Islet precursor cell (in vitro differentiated cells): ENCODE measurements around the gene TMEM123.
"Not testable (repeated sequence)": the region's sequence is repeated elsewhere in the genome, so short reads cannot be mapped to it uniquely, and the experiment has no call there.

Source experiments
- DNase-seq: peaks from one replicate; pipeline ENCODE4 v3.0.0-alpha.2; 2018

TMEM123 gene

GRCh38 chr11:102390667-102391465 is 61.7 kb downstream of the TMEM123 start:
- peak; percentile 85 for DNase-seq

GRCh38 chr11:102389253-102389652 is 63.3 kb downstream of the TMEM123 start:
- no peak for DNase-seq

- no peak for DNase-seq
These were observed 65.4 kb downstream of the TMEM123 start for GRCh38 chr11:102387043-102387781.

- no peak for DNase-seq
These were observed 66.3 kb downstream of the TMEM123 start for GRCh38 chr11:102386136-102386734.

GRCh38 chr11:102385085-102386007 is 67.2 kb downstream of the TMEM123 start:
- no peak for DNase-seq

- no peak for DNase-seq
These were observed 68.0 kb downstream of the TMEM123 start for GRCh38 chr11:102384419-102385079.

GRCh38 chr11:102383839-102384238 is 68.7 kb downstream of the TMEM123 start:
- no peak for DNase-seq

GRCh38 chr11:102382384-102382783 is 70.2 kb downstream of the TMEM123 start:
- DNase-seq, result no peak

- no peak for DNase-seq
These were observed 73.7 kb downstream of the TMEM123 start for GRCh38 chr11:102378818-102379217.

GRCh38 chr11:102377891-102378290 is 74.7 kb downstream of the TMEM123 start:
- DNase-seq, result no peak

- no peak for DNase-seq
These were observed 76.7 kb downstream of the TMEM123 start for GRCh38 chr11:102375720-102376399.

GRCh38 chr11:102374633-102375424 is 77.7 kb downstream of the TMEM123 start:
- DNase-seq, result not testable (repeated sequence)

- no peak for DNase-seq
These were observed 84.1 kb downstream of the TMEM123 start for GRCh38 chr11:102368472-102368871.

- no peak for DNase-seq
These were observed 85.2 kb downstream of the TMEM123 start for GRCh38 chr11:102367364-102367763.

GRCh38 chr11:102364991-102365390 is 87.6 kb downstream of the TMEM123 start:
- no peak for DNase-seq

GRCh38 chr11:102361086-102362031 is 91.2 kb downstream of the TMEM123 start:
- DNase-seq, result no peak

- no peak for DNase-seq
These were observed 91.9 kb downstream of the TMEM123 start for GRCh38 chr11:102360681-102361080.

- no peak for DNase-seq
These were observed 93.2 kb downstream of the TMEM123 start for GRCh38 chr11:102359372-102359771.

GRCh38 chr11:102357116-102357515 is 95.4 kb downstream of the TMEM123 start:
- no peak for DNase-seq
